ENCODE data around the gene PLPPR4. TPM values are rescaled to one million over a fixed set of nuclear protein-coding genes. Genes with fewer than 3 reads are reported as not detected.

The PLPPR4 gene
- total and polyA plus RNA-seq, 4 donors, result 0.02 to 0.61 (median 0.19) TPM

- Histone ChIP-seq H3K4me3 (ENCODE audit: low read depth in 1 of 3, low read length in 3 of 3) (no peak overlapping the region), H3K9ac (ENCODE audit: low read depth in 1 of 2, low read length in 2 of 2) (no peak overlapping the region), H3K27ac (ENCODE audit: low read depth in 1 of 2, low read length in 2 of 2) (no peak overlapping the region), H3K27me3 (ENCODE audit: control insufficient read depth in 4 of 4, insufficient read depth in 4 of 4, low read length in 3 of 4) (no peaks in the 10 kb centered on the region), H3K4me1 (ENCODE audit: control insufficient read depth in 4 of 4, insufficient read depth in 4 of 4, low read length in 3 of 4) (no peaks in the 10 kb centered on the region), H3K9me3 (ENCODE audit: control insufficient read depth in 4 of 4, low read length in 3 of 4) (no peaks in the 10 kb centered on the region), H3K36me3 (ENCODE audit: control insufficient read depth in 4 of 4, insufficient read depth in 3 of 4, low read depth in 1 of 4, low read length in 3 of 4) (no peaks in the 10 kb centered on the region)
- no peak for TF ChIP-seq YY1 (IDR thresholded peaks at IDR 0.05)
- TF ChIP-seq RAD21 (IDR thresholded peaks at IDR 0.05), result no peak
- TF ChIP-seq REST (IDR thresholded peaks at IDR 0.05), result no peak
- TF ChIP-seq, protein P1, sequence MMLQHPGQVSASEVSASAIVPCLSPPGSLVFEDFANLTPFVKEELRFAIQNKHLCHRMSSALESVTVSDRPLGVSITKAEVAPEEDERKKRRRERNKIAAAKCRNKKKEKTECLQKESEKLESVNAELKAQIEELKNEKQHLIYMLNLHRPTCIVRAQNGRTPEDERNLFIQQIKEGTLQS (IDR thresholded peaks at IDR 0.05), result no peak
- TF ChIP-seq NR2F2 (IDR thresholded peaks at IDR 0.05), result no peak
- no peak for TF ChIP-seq EGR1 (IDR thresholded peaks at IDR 0.05; ENCODE audit: low read depth in 2 of 2)
- TF ChIP-seq, protein P2, sequence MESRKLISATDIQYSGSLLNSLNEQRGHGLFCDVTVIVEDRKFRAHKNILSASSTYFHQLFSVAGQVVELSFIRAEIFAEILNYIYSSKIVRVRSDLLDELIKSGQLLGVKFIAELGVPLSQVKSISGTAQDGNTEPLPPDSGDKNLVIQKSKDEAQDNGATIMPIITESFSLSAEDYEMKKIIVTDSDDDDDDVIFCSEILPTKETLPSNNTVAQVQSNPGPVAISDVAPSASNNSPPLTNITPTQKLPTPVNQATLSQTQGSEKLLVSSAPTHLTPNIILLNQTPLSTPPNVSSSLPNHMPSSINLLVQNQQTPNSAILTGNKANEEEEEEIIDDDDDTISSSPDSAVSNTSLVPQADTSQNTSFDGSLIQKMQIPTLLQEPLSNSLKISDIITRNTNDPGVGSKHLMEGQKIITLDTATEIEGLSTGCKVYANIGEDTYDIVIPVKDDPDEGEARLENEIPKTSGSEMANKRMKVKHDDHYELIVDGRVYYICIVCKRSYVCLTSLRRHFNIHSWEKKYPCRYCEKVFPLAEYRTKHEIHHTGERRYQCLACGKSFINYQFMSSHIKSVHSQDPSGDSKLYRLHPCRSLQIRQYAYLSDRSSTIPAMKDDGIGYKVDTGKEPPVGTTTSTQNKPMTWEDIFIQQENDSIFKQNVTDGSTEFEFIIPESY (IDR thresholded peaks at IDR 0.05), result no peak
- no peak for TF ChIP-seq GABPA (IDR thresholded peaks at IDR 0.05 in 1 of 2, conservative IDR thresholded peaks at IDR 0.05 in 1 of 2)
- TF ChIP-seq, protein P3, sequence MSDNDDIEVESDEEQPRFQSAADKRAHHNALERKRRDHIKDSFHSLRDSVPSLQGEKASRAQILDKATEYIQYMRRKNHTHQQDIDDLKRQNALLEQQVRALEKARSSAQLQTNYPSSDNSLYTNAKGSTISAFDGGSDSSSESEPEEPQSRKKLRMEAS (IDR thresholded peaks at IDR 0.05), result no peak
- TF ChIP-seq HNF4A (conservative IDR thresholded peaks at IDR 0.05), result no peak
- TF ChIP-seq FOXA2 (IDR thresholded peaks at IDR 0.05), result no peak
- TF ChIP-seq HNF4G (IDR thresholded peaks at IDR 0.05), result no peak
- no peak for TF ChIP-seq CTCF (IDR thresholded peaks at IDR 0.05; ENCODE audit: low read depth, low read length, missing input control)
- DNase-seq (ENCODE audit: low spot score), result no peak
- 88% methylated on average over 3 of the region's 3 CpGs for WGBS
These were observed 66.8 kb downstream of the PLPPR4 start for GRCh38 chr1:99331083-99331482.

DNA sequence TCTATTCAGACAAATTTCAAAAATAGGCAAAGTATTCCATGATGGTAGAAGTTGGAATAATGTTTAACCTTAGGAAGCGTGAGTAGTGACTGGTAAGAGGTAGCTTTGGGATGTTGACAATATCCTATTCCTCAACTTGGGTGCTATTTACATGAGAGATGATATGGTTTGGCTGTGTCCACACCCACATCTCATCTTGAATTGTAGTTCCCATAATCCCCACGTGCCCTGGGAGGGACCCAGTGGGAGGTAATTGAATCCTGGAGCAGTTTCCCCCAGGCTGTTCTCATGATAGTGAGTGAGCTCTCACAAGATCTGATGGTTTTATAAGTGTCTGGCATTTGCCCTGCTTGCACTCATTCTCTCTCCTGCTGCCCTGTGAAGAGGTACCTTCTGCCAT lies 67.3 kb downstream of the PLPPR4 start:
- Histone ChIP-seq H3K9ac (ENCODE audit: low read depth in 1 of 2, low read length in 2 of 2) (no peak overlapping the region), H3K4me1 (ENCODE audit: control insufficient read depth in 4 of 4, insufficient read depth in 4 of 4, low read length in 3 of 4) (no peaks in the 10 kb centered on the region), H3K27ac (ENCODE audit: low read depth in 1 of 2, low read length in 2 of 2) (no peak overlapping the region), H3K9me3 (ENCODE audit: control insufficient read depth in 4 of 4, low read length in 3 of 4) (no peaks in the 10 kb centered on the region), H3K4me3 (ENCODE audit: low read depth in 1 of 3, low read length in 3 of 3) (no peak overlapping the region), H3K36me3 (ENCODE audit: control insufficient read depth in 4 of 4, insufficient read depth in 3 of 4, low read depth in 1 of 4, low read length in 3 of 4) (no peaks in the 10 kb centered on the region), H3K27me3 (ENCODE audit: control insufficient read depth in 4 of 4, insufficient read depth in 4 of 4, low read length in 3 of 4) (no peaks in the 10 kb centered on the region)
- no peak for TF ChIP-seq TAF1 (conservative IDR thresholded peaks at IDR 0.05)
- no peak for TF ChIP-seq JUND (IDR thresholded peaks at IDR 0.05)
- TF ChIP-seq RAD21 (IDR thresholded peaks at IDR 0.05), result no peak
- TF ChIP-seq, protein P2 (IDR thresholded peaks at IDR 0.05), result no peak
- TF ChIP-seq SP1 (IDR thresholded peaks at IDR 0.05), result no peak
- no peak for TF ChIP-seq FOXA2 (IDR thresholded peaks at IDR 0.05)
- TF ChIP-seq, protein P1 (IDR thresholded peaks at IDR 0.05), result no peak
- TF ChIP-seq EGR1 (IDR thresholded peaks at IDR 0.05; ENCODE audit: low read depth in 2 of 2), result no peak
- no peak for TF ChIP-seq YY1 (IDR thresholded peaks at IDR 0.05)
- TF ChIP-seq HNF4G (IDR thresholded peaks at IDR 0.05), result no peak
- no peak for TF ChIP-seq CTCF (IDR thresholded peaks at IDR 0.05; ENCODE audit: low read depth, low read length, missing input control)
- no peak for DNase-seq (ENCODE audit: low spot score)
- 69% methylated on average over 2 of the region's 2 CpGs for WGBS

Data from liver (tissue), 9 donors.